B cell (primary cell): ENCODE results near the gene MOB1B. TPM values are rescaled to one million over a fixed set of nuclear protein-coding genes. Genes with fewer than 3 reads are reported as not detected.

Experiments used
- ATAC-seq: fragments of 200-7000 bp; cut with Tn5 transposase; one replicate; pipeline ENCODE4 v1.10.0; 2021; ENCODE audit warnings: low read depth, mild to moderate bottlenecking, moderate number of reproducible peaks, moderate library complexity
- CTCF ChIA-PET: fragments of 350-600 bp; sonication (Branson Sonifier 250); formaldehyde crosslinking; loops from one replicate; lab custom pipeline; 2021; ENCODE audit warnings: antibody characterized with exemption, inconsistent platforms; lab: Charles Lee
- POLR2A ChIA-PET: fragments of 350-600 bp; sonication (Branson Sonifier 250); formaldehyde crosslinking; loops from one replicate; lab custom pipeline; 2021; ENCODE audit warnings: antibody characterized with exemption; lab: Charles Lee
- DNase-seq: peaks from one replicate; pipeline ENCODE4 v3.0.0; 2013
- H2AFZ ChIP-seq: 2 replicates; pipeline ENCODE4 v1.6.1; 2012; ENCODE audit warnings: mild to moderate bottlenecking, low read depth, low read length; ENCODE audit not compliant: insufficient read depth, poor library complexity, severe bottlenecking
- H3K27ac ChIP-seq, 2 donors: 1 replicate in 1 of 2; 2 replicates in 1 of 2; pipeline ENCODE4 v1.5.1; 2012 to 2013; ENCODE audit warnings: low read length in 2 of 2, mild to moderate bottlenecking in 2 of 2, moderate library complexity in 1 of 2
- H3K27me3 ChIP-seq, 4 experiments: fragments of 200-600 bp in 1 of 4; sonication (generic) in 1 of 4; replicated peaks in 1 of 4; 1 replicate in 2 of 4; 2 replicates in 2 of 4; pipeline versions ENCODE4 v1.6.1 to v1.7.0; 2013 to 2016; ENCODE audit warnings: low read length in 3 of 4, mild to moderate bottlenecking in 2 of 4, mixed read lengths in 1 of 4, moderate library complexity in 1 of 4; ENCODE audit not compliant: insufficient read depth in 4 of 4, control insufficient read depth in 3 of 4; ENCODE audit errors: control extremely low read depth in 1 of 4
- H3K36me3 ChIP-seq, 2 experiments: replicated peaks in 1 of 2; 1 replicate in 1 of 2; 2 replicates in 1 of 2; pipeline versions ENCODE4 v1.6.1 to v1.7.1; 2013; ENCODE audit warnings: low read length in 1 of 2; ENCODE audit not compliant: insufficient read depth in 2 of 2, control insufficient read depth in 1 of 2; ENCODE audit errors: control extremely low read depth in 1 of 2, extremely low read depth in 1 of 2
- H3K4me1 ChIP-seq, 2 donors: fragments of 200-600 bp in 1 of 2; sonication (generic) in 1 of 2; 1 replicate in 1 of 2; 2 replicates in 1 of 2; pipeline versions ENCODE4 v1.5.1 to v1.6.1; 2013 to 2017; ENCODE audit warnings: low read length in 2 of 2; ENCODE audit not compliant: control insufficient read depth in 2 of 2, insufficient read depth in 2 of 2
- H3K4me2 ChIP-seq: replicated peaks from 2 replicates; pipeline ENCODE3; 2012; ENCODE audit warnings: mild to moderate bottlenecking, low read depth, low read length; ENCODE audit not compliant: poor library complexity, severe bottlenecking
- H3K4me3 ChIP-seq, 5 experiments: fragments of 200-600 bp in 1 of 5; sonication (generic) in 1 of 5; 1 replicate in 3 of 5; 2 replicates in 2 of 5; pipeline versions ENCODE4 v1.5.1 to v1.7.0; 2011 to 2016; ENCODE audit warnings: low read length in 4 of 5, mild to moderate bottlenecking in 4 of 5, low read depth in 2 of 5, control low read depth in 1 of 5, moderate library complexity in 1 of 5; ENCODE audit not compliant: insufficient read depth in 1 of 5; ENCODE audit errors: control extremely low read depth in 1 of 5, extremely low read depth in 1 of 5
- H3K79me2 ChIP-seq: fragments of 200-600 bp; sonication (generic); one replicate; pipeline ENCODE4 v1.6.0; 2016; ENCODE audit warnings: low read length; ENCODE audit not compliant: control insufficient read depth, insufficient read depth
- H3K9ac ChIP-seq: fragments of 200-600 bp; sonication (generic); 2 replicates; pipeline ENCODE4 v1.6.1; 2017; ENCODE audit warnings: mild to moderate bottlenecking, low read length, moderate library complexity
- H3K9me3 ChIP-seq, 3 donors: one replicate each; pipeline versions ENCODE4 v1.6.1 to v1.7.1; 2013; ENCODE audit warnings: low read length in 2 of 3; ENCODE audit not compliant: control insufficient read depth in 2 of 3, insufficient read depth in 1 of 3; ENCODE audit errors: control extremely low read depth in 1 of 3
- H4K20me1 ChIP-seq: 2 replicates; pipeline ENCODE4 v1.6.0; 2012; ENCODE audit warnings: mild to moderate bottlenecking, low read length; ENCODE audit not compliant: insufficient read depth, control insufficient read depth, poor library complexity, severe bottlenecking
- H3K27ac Mint-ChIP-seq: one replicate; pipeline ENCODE4 v1.8.0; 2021; ENCODE audit warnings: mixed read lengths
- H3K27me3 Mint-ChIP-seq: one replicate; pipeline ENCODE4 v1.8.0; 2021; ENCODE audit warnings: mixed read lengths
- H3K4me1 Mint-ChIP-seq: one replicate; pipeline ENCODE4 v1.8.0; 2021; ENCODE audit warnings: mixed read lengths
- H3K4me3 Mint-ChIP-seq: one replicate; pipeline ENCODE4 v1.8.0; 2021; ENCODE audit warnings: mixed read lengths
- H3K9me3 Mint-ChIP-seq: one replicate; pipeline ENCODE4 v1.8.0; 2022; ENCODE audit warnings: mixed read lengths; ENCODE audit not compliant: insufficient read depth
- EZH2 ChIP-seq: IDR thresholded peaks from 2 replicates; pipeline ENCODE4 v1.6.1; 2012; ENCODE audit warnings: borderline replicate concordance, low read depth, mild to moderate bottlenecking, moderate library complexity, low read length; ENCODE audit not compliant: insufficient read depth, poor library complexity, severe bottlenecking
- WGBS: methylation state at CpG from one replicate; pipeline ENCODE4 v1.1.5; 2013; ENCODE audit warnings: missing lambda C conversion rate; ENCODE audit not compliant: insufficient coverage; 5-methylcytosine and 5-hydroxymethylcytosine counted together
- intact Hi-C: fragments of 100-400 bp; cut with micrococcal nuclease; formaldehyde crosslinking; loops from one replicate; pipeline ENCODE4 v1.10.0; 2022
- polyA plus RNA-seq: library from polyadenylated mRNA; depleted of rRNA; stranded (reverse); fragments of >200 nt; gene quantifications from 2 replicates; pipeline ENCODE4 v1.2.3, GENCODE V29; 2012
- total RNA-seq, 2 donors: library from RNA; stranded (reverse); fragments of 120-200 nt in 1 of 2; gene quantifications; 1 replicate in 1 of 2; 2 replicates in 1 of 2; pipeline versions ENCODE4 v1.2.3 to v1.2.4, GENCODE V29; 2013 to 2022
- TF ChIP-seq, protein P1 (sequence below): fragments of 200-600 bp; IDR thresholded peaks from one replicate; pipeline ENCODE4 v1.8.0; 2022; ENCODE audit warnings: antibody characterized with exemption, mild to moderate bottlenecking

Gene MOB1B
- total and polyA plus RNA-seq, 2 donors (not counting 1 experiment from before 2014, with no cell fraction given): 2.3 to 30.4 TPM

GRCh38 chr4:70885174-70885573 is 17.0 kb upstream of the MOB1B start:
- Histone ChIP-seq H4K20me1 (no peaks in the 10 kb centered on the region), H2AFZ (no peak overlapping the region), H3K27me3 (no peaks in the 10 kb centered on the region), H3K27ac (no peak overlapping the region), H3K4me3 (no peak overlapping the region), H3K4me2 (no peak overlapping the region), H3K36me3 (no peaks in the 10 kb centered on the region), H3K9ac (no peak overlapping the region), H3K9me3 (peaks cover 0 to 2% (median 0%) of the 10 kb centered on the region in 3 donors), H3K79me2 (no peaks in the 10 kb centered on the region), H3K4me1 (no peaks in the 10 kb centered on the region)
- Mint-ChIP-seq H3K9me3 (no peaks in the 10 kb centered on the region), H3K4me1 (no peaks in the 10 kb centered on the region), H3K4me3 (no peak overlapping the region), H3K27me3 (no peaks in the 10 kb centered on the region), H3K27ac (no peak overlapping the region)
- no peak for TF ChIP-seq EZH2
- TF ChIP-seq, protein P1, sequence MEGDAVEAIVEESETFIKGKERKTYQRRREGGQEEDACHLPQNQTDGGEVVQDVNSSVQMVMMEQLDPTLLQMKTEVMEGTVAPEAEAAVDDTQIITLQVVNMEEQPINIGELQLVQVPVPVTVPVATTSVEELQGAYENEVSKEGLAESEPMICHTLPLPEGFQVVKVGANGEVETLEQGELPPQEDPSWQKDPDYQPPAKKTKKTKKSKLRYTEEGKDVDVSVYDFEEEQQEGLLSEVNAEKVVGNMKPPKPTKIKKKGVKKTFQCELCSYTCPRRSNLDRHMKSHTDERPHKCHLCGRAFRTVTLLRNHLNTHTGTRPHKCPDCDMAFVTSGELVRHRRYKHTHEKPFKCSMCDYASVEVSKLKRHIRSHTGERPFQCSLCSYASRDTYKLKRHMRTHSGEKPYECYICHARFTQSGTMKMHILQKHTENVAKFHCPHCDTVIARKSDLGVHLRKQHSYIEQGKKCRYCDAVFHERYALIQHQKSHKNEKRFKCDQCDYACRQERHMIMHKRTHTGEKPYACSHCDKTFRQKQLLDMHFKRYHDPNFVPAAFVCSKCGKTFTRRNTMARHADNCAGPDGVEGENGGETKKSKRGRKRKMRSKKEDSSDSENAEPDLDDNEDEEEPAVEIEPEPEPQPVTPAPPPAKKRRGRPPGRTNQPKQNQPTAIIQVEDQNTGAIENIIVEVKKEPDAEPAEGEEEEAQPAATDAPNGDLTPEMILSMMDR: no peak
- 100% methylated on average over 1 of the region's 6 CpGs for WGBS
- POLR2A ChIA-PET: no interaction called here
- no peak for DNase-seq
- no peak for ATAC-seq
- intact Hi-C loops: no loop called here
- CTCF ChIA-PET: interaction anchor here (0.7 kb wide), 3 partner anchors 140 to 770 kb away, joined by 3 to 4 read pairs (median 4); no protein-coding TSS in a partner anchor

GRCh38 chr4:70892086-70892769 is 9.9 kb upstream of the MOB1B start:
- ATAC-seq (no peak), DNase-seq (no peak)
- Mint-ChIP-seq H3K4me1 (peaks cover 6% of the 10 kb centered on the region), H3K9me3 (no peaks in the 10 kb centered on the region), H3K27ac (no peak overlapping the region), H3K4me3 (no peak overlapping the region), H3K27me3 (no peaks in the 10 kb centered on the region)
- Histone ChIP-seq H3K4me3 (no peak overlapping the region), H3K9ac (no peak overlapping the region), H3K79me2 (no peaks in the 10 kb centered on the region), H3K27me3 (no peaks in the 10 kb centered on the region), H3K4me1 (peaks cover 0 to 7% of the 10 kb centered on the region in 2 donors), H3K4me2 (no peak overlapping the region), H2AFZ (no peak overlapping the region), H3K27ac (no peak overlapping the region), H3K9me3 (no peaks in the 10 kb centered on the region), H4K20me1 (no peaks in the 10 kb centered on the region), H3K36me3 (no peaks in the 10 kb centered on the region)
- CTCF ChIA-PET: no interaction called here
- POLR2A ChIA-PET: no interaction called here
- 96% methylated on average over 9 of the region's 11 CpGs for WGBS
- intact Hi-C loops: no loop called here
- no peak for TF ChIP-seq EZH2
- TF ChIP-seq, protein P1: no peak
